ENCODE data around the gene CEP57L1.
"Not testable (repeated sequence)": the region's sequence is repeated elsewhere in the genome, so short reads cannot be mapped to it uniquely, and the experiment has no call there.

- TF ChIP-seq CTCF (IDR thresholded peaks at IDR 0.05 in 8 of 11, conservative IDR thresholded peaks at IDR 0.05 in 3 of 11); POLR2A (IDR thresholded peaks at IDR 0.05); POLR2AphosphoS5 (IDR thresholded peaks at IDR 0.05): not testable (repeated sequence)
Observed at GRCh38 chr6:109191368-109191767, 96.1 kb downstream of the CEP57L1 start.
